ENCODE data around the gene WWOX. TPM values are rescaled to one million over a fixed set of nuclear protein-coding genes. Genes with fewer than 3 reads are reported as not detected.

The WWOX gene
- total and polyA plus RNA-seq, 2 donors (not counting 3 experiments of a cell fraction or from before 2014, with no cell fraction given) = 6.2 to 12.5 TPM

- H3K9ac ChIP-seq (replicated peaks; ENCODE audit: extremely low read depth, insufficient read depth, low read length) = no peak overlapping the region
- no peaks in the 10 kb centered on the region for H3K27me3 ChIP-seq (ENCODE audit: control insufficient read depth in 2 of 2, insufficient read depth in 2 of 2, low read length in 2 of 2)
- no TSS peak for BruUV-seq (replicated peaks)
- H3K27ac ChIP-seq (ENCODE audit: insufficient read depth, low read depth, low read length) = no peak overlapping the region
- no peak overlapping the region for H3K4me3 ChIP-seq (replicated peaks in 1 of 3; ENCODE audit: insufficient read depth in 1 of 3, low read depth in 1 of 3, low read length in 3 of 3)
- POLR2A ChIA-PET = no interaction called here
- FAIRE-seq = no peak
- intact Hi-C loops (cut with micrococcal nuclease) = no loop called here
- H3K4me2 ChIP-seq (ENCODE audit: insufficient read depth, low read length) = no peak overlapping the region
- H4K20me1 ChIP-seq (replicated peaks; ENCODE audit: control insufficient read depth, extremely low read depth, insufficient read depth, low read length) = no peaks in the 10 kb centered on the region
- H3K9me3 ChIP-seq (replicated peaks; ENCODE audit: control insufficient read depth, insufficient read depth, low read length) = peaks cover 2% of the 10 kb centered on the region
- H3K4me1 ChIP-seq (ENCODE audit: control insufficient read depth, extremely low read depth, insufficient read depth, low read length) = no peaks in the 10 kb centered on the region
- H3K9me1 ChIP-seq (replicated peaks; ENCODE audit: control insufficient read depth, extremely low read depth, insufficient read depth, low read length) = no peaks in the 10 kb centered on the region
- no peaks in the 10 kb centered on the region for H3K79me2 ChIP-seq (ENCODE audit: control insufficient read depth, insufficient read depth, low read length)
- DNase-seq (ENCODE audit: low read depth, low spot score) = no peak
- TF ChIP-seq POLR2AphosphoS5 (IDR thresholded peaks at IDR 0.05; ENCODE audit: insufficient read depth, low read depth, low read length) = no peak
- no peaks in the 10 kb centered on the region for H3K36me3 ChIP-seq (ENCODE audit: control insufficient read depth in 2 of 2, extremely low read depth in 1 of 2, insufficient read depth in 2 of 2, low read length in 2 of 2)
- CTCF ChIA-PET = no interaction called here
- H2AFZ ChIP-seq (ENCODE audit: low read depth, low read length) = no peak overlapping the region
- dilution Hi-C loops (cut with MboI; ENCODE audit: extremely low pct_ligation_motif_present, low sequenced_read_pairs) = no loop called here
Measured at GRCh38 chr16:78783570-78784079, 684.2 kb downstream of the WWOX start.

DNA sequence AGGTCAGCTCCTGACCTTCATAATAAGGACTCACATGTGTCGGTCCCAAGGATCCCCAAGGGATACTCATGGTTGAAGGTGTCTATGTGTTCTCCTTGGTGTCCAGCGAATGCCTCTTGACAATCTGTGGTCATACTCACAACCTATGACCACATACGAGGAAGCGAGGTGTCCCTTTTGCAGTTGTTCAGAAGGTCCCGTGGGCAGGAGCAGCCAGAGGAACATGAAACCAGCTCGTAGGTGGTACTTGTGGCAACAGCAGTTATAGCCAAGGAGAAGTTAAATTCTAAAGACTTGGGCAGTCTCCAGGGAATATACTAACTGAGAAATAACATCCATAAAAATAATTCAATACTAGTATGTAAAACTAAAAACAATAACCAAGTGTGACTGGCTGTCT lies 685.3 kb downstream of the WWOX start:
- Histone ChIP-seq H3K9ac (replicated peaks; ENCODE audit: extremely low read depth, insufficient read depth, low read length) (no peak overlapping the region), H3K79me2 (ENCODE audit: control insufficient read depth, insufficient read depth, low read length) (no peaks in the 10 kb centered on the region), H3K27ac (ENCODE audit: insufficient read depth, low read depth, low read length) (no peak overlapping the region), H3K36me3 (ENCODE audit: control insufficient read depth in 2 of 2, extremely low read depth in 1 of 2, insufficient read depth in 2 of 2, low read length in 2 of 2) (no peaks in the 10 kb centered on the region), H3K4me3 (replicated peaks in 1 of 3; ENCODE audit: insufficient read depth in 1 of 3, low read depth in 1 of 3, low read length in 3 of 3) (no peak overlapping the region), H2AFZ (ENCODE audit: low read depth, low read length) (no peak overlapping the region), H3K4me2 (ENCODE audit: insufficient read depth, low read length) (no peak overlapping the region), H3K4me1 (ENCODE audit: control insufficient read depth, extremely low read depth, insufficient read depth, low read length) (no peaks in the 10 kb centered on the region), H3K27me3 (ENCODE audit: control insufficient read depth in 2 of 2, insufficient read depth in 2 of 2, low read length in 2 of 2) (no peaks in the 10 kb centered on the region), H3K9me1 (replicated peaks; ENCODE audit: control insufficient read depth, extremely low read depth, insufficient read depth, low read length) (no peaks in the 10 kb centered on the region), H4K20me1 (replicated peaks; ENCODE audit: control insufficient read depth, extremely low read depth, insufficient read depth, low read length) (no peaks in the 10 kb centered on the region), H3K9me3 (replicated peaks; ENCODE audit: control insufficient read depth, insufficient read depth, low read length) (peaks cover 2% of the 10 kb centered on the region)
- no TSS peak for BruUV-seq (replicated peaks)
- intact Hi-C loops (cut with micrococcal nuclease) = no loop called here
- DNase-seq (ENCODE audit: low read depth, low spot score) (no peak), FAIRE-seq (no peak)
- ChIA-PET POLR2A (no interaction called here), CTCF (no interaction called here)
- TF ChIP-seq EZH2 (IDR thresholded peaks at IDR 0.05; ENCODE audit: borderline replicate concordance, low read depth, low read length, severe bottlenecking) = no peak
- no peak for TF ChIP-seq CTCF (IDR thresholded peaks at IDR 0.05; ENCODE audit: extremely low read depth in 1 of 2, insufficient read depth in 1 of 2, low read depth in 1 of 2, low read length in 2 of 2)
- dilution Hi-C loops (cut with MboI; ENCODE audit: extremely low pct_ligation_motif_present, low sequenced_read_pairs) = no loop called here
